Endodermal cell (in vitro differentiated cells): ENCODE data around the gene PRRC2A. TPM values are rescaled to one million over a fixed set of nuclear protein-coding genes. Genes with fewer than 3 reads are reported as not detected.
A peak's percentile ranks its signal among the peaks of the same experiment; 100 is the strongest.

Source experiments
- DNase-seq: peaks from one replicate; pipeline ENCODE4 v3.0.0-alpha.2; 2017
- H3K27ac ChIP-seq: 2 replicates; pipeline ENCODE4 v1.5.1; 2013; ENCODE audit warnings: mild to moderate bottlenecking, low read depth, low read length, moderate library complexity
- H3K27me3 ChIP-seq: 2 replicates; pipeline ENCODE4 v1.6.1; 2013; ENCODE audit warnings: mild to moderate bottlenecking, low read length, moderate library complexity; ENCODE audit not compliant: insufficient read depth, control insufficient read depth, poor library complexity, severe bottlenecking
- H3K36me3 ChIP-seq: 2 replicates; pipeline ENCODE4 v1.7.0; 2013; ENCODE audit warnings: mild to moderate bottlenecking, low read length, moderate library complexity; ENCODE audit not compliant: control insufficient read depth, insufficient read depth
- H3K4me1 ChIP-seq: one replicate; pipeline ENCODE4 v1.7.0; 2013; ENCODE audit warnings: low read length; ENCODE audit not compliant: control insufficient read depth, insufficient read depth
- H3K4me3 ChIP-seq: 2 replicates; pipeline ENCODE4 v1.5.1; 2013; ENCODE audit warnings: mild to moderate bottlenecking, low read length, moderate library complexity
- H3K9ac ChIP-seq: 2 replicates; pipeline ENCODE4 v1.6.1; 2013; ENCODE audit warnings: mild to moderate bottlenecking, low read length, moderate library complexity; ENCODE audit not compliant: poor library complexity, severe bottlenecking; ENCODE audit errors: extremely low read depth
- H3K9me3 ChIP-seq: 2 replicates; pipeline ENCODE4 v1.6.1; 2013; ENCODE audit warnings: mild to moderate bottlenecking, low read length, moderate library complexity; ENCODE audit not compliant: control insufficient read depth
- H3K27ac Mint-ChIP-seq: 2 replicates; pipeline ENCODE4 v1.8.0; 2020; ENCODE audit warnings: mixed read lengths
- H3K27me3 Mint-ChIP-seq: 2 replicates; pipeline ENCODE4 v1.8.0; 2021; ENCODE audit warnings: mild to moderate bottlenecking, mixed read lengths; ENCODE audit not compliant: insufficient read depth
- H3K36me3 Mint-ChIP-seq: 2 replicates; pipeline ENCODE4 v1.8.0; 2020; ENCODE audit warnings: low read depth, mixed read lengths
- H3K4me1 Mint-ChIP-seq: 2 replicates; pipeline ENCODE4 v1.8.0; 2020; ENCODE audit warnings: mixed read lengths
- H3K4me3 Mint-ChIP-seq: 2 replicates; pipeline ENCODE4 v1.8.0; 2020; ENCODE audit warnings: mild to moderate bottlenecking, moderate library complexity, mixed read lengths
- H3K9me3 Mint-ChIP-seq: 2 replicates; pipeline ENCODE4 v1.8.0; 2020; ENCODE audit warnings: mild to moderate bottlenecking, mixed read lengths
- WGBS, 2 experiments: methylation state at CpG; one replicate each; pipeline versions ENCODE4 v1.1.5 to v1.1.7; 2013; ENCODE audit warnings: missing lambda C conversion rate in 2 of 2, mixed read lengths in 1 of 2; ENCODE audit not compliant: insufficient coverage in 1 of 2, insufficient read length in 1 of 2; 5-methylcytosine and 5-hydroxymethylcytosine counted together
- total RNA-seq, 2 donors: library from RNA; stranded (reverse); fragmentation: NEBNext Ultra II Directional in 1 of 2; extraction: Animal tissue kit (Norgen Biotek cat#: 25700) in 1 of 2; gene quantifications; 2 replicates in 1 of 2; 3 replicates in 1 of 2; pipeline ENCODE4 v1.2.1, GENCODE V29; 2021
- TF ChIP-seq, protein P1 (sequence below): fragments of 200-600 bp; sonication (generic); conservative IDR thresholded peaks from 2 replicates; pipeline ENCODE4 v1.5.0; 2021; ENCODE audit warnings: antibody characterized with exemption, mild to moderate bottlenecking

Gene PRRC2A
- total RNA-seq, 2 donors from 2014 or later = 329 to 330 TPM

DNA sequence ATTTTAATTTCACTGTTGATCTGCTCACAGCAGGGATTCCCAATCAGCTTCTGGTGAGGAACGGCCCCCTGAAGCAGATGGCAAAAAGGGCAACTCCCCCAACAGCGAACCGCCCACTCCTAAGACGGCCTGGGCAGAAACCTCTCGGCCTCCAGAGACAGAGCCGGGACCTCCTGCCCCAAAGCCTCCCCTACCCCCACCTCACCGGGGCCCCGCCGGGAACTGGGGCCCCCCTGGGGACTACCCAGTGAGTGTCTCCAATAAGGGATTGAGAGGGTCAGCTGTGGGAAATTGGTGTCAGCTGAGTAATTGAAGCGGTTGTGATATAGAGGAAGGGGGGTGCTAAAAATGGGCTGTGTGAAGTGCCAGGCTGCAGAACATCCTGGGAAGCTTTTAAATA lies 6.4 kb downstream of the PRRC2A start:
- TF ChIP-seq, protein P1, sequence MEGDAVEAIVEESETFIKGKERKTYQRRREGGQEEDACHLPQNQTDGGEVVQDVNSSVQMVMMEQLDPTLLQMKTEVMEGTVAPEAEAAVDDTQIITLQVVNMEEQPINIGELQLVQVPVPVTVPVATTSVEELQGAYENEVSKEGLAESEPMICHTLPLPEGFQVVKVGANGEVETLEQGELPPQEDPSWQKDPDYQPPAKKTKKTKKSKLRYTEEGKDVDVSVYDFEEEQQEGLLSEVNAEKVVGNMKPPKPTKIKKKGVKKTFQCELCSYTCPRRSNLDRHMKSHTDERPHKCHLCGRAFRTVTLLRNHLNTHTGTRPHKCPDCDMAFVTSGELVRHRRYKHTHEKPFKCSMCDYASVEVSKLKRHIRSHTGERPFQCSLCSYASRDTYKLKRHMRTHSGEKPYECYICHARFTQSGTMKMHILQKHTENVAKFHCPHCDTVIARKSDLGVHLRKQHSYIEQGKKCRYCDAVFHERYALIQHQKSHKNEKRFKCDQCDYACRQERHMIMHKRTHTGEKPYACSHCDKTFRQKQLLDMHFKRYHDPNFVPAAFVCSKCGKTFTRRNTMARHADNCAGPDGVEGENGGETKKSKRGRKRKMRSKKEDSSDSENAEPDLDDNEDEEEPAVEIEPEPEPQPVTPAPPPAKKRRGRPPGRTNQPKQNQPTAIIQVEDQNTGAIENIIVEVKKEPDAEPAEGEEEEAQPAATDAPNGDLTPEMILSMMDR = no peak
- Histone ChIP-seq H3K36me3 (peaks cover 95% of the 10 kb centered on the region), H3K9ac (no peak overlapping the region), H3K4me3 (no peak overlapping the region), H3K9me3 (no peaks in the 10 kb centered on the region), H3K4me1 (no peaks in the 10 kb centered on the region), H3K27ac (no peak overlapping the region), H3K27me3 (no peaks in the 10 kb centered on the region)
- WGBS, 2 experiments = 96 to 100% methylated on average over 1 to 10 of the region's 10 CpGs
- H3K27me3 Mint-ChIP-seq = no peaks in the 10 kb centered on the region
- peak overlapping the region; percentile 55 for H3K27ac Mint-ChIP-seq
- no peak overlapping the region for H3K4me3 Mint-ChIP-seq
- no peaks in the 10 kb centered on the region for H3K9me3 Mint-ChIP-seq
- no peak for DNase-seq
- peaks cover 11% of the 10 kb centered on the region for H3K4me1 Mint-ChIP-seq
- H3K36me3 Mint-ChIP-seq = peaks cover 94% of the 10 kb centered on the region

DNA sequence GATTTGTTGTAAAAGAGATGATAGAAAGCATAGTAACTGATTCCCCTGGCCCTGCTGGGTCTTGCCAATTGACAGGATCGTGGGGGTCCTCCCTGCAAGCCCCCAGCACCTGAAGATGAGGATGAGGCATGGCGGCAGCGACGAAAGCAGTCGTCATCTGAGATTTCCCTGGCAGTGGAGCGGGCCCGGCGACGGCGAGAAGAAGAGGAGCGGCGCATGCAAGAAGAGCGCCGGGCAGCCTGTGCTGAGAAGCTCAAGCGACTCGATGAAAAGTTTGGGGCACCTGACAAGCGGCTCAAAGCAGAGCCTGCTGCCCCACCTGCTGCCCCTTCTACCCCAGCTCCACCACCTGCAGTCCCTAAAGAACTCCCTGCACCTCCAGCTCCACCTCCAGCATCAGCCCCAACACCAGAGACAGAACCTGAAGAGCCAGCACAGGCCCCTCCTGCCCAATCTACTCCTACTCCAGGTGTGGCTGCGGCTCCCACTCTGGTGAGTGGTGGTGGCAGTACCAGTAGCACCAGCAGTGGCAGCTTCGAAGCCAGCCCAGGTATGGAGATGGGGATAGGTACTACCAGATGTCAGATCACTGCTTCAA lies 7.3 kb downstream of the PRRC2A start:
- 96 to 97% methylated on average over 15 to 19 of the region's 19 CpGs for WGBS, 2 experiments
- Histone ChIP-seq H3K27ac (no peak overlapping the region), H3K27me3 (no peaks in the 10 kb centered on the region), H3K4me3 (no peak overlapping the region), H3K36me3 (peaks cover 95% of the 10 kb centered on the region), H3K9me3 (no peaks in the 10 kb centered on the region), H3K4me1 (no peaks in the 10 kb centered on the region), H3K9ac (no peak overlapping the region)
- DNase-seq = no peak
- no peaks in the 10 kb centered on the region for H3K27me3 Mint-ChIP-seq
- no peaks in the 10 kb centered on the region for H3K9me3 Mint-ChIP-seq
- TF ChIP-seq, protein P1 = no peak
- peaks cover 2% of the 10 kb centered on the region for H3K4me1 Mint-ChIP-seq
- H3K4me3 Mint-ChIP-seq = no peak overlapping the region
- H3K36me3 Mint-ChIP-seq = peaks cover 93% of the 10 kb centered on the region
- H3K27ac Mint-ChIP-seq = no peak overlapping the region

DNA sequence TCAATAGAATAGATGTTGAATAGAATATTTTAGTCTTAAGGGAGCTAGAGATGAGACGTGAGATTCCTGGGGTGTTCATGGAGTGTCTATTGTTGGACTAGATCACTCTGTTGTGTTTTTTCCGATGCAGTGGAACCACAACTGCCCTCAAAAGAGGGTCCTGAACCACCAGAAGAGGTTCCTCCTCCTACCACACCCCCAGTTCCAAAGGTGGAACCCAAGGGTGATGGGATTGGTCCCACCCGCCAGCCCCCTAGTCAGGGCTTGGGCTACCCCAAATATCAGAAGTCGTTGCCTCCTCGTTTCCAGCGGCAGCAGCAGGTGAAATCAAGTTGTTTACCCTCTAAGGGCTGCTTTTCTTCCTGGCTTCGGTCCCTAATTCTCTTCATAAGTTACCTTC lies 8.5 kb downstream of the PRRC2A start:
- Histone ChIP-seq H3K36me3 (peaks cover 95% of the 10 kb centered on the region), H3K4me1 (no peaks in the 10 kb centered on the region), H3K4me3 (no peak overlapping the region), H3K9me3 (no peaks in the 10 kb centered on the region), H3K27ac (no peak overlapping the region), H3K9ac (no peak overlapping the region), H3K27me3 (no peaks in the 10 kb centered on the region)
- Mint-ChIP-seq H3K36me3 (peaks cover 93% of the 10 kb centered on the region), H3K4me1 (no peaks in the 10 kb centered on the region), H3K4me3 (no peak overlapping the region), H3K27ac (peak overlapping the region; percentile 82), H3K9me3 (no peaks in the 10 kb centered on the region), H3K27me3 (no peaks in the 10 kb centered on the region)
- 94 to 95% methylated on average over 5 to 7 of the region's 7 CpGs for WGBS, 2 experiments
- DNase-seq = no peak
- TF ChIP-seq, protein P1 = no peak
